Heart left ventricle (tissue), 16 donors: ENCODE data around the gene CDH10. TPM values are rescaled to one million over a fixed set of nuclear protein-coding genes. Genes with fewer than 3 reads are reported as not detected.

Experiments used
- ATAC-seq, 4 donors: fragments of 200-7000 bp; cut with Tn5 transposase; one replicate each; pipeline ENCODE4 v1.9.1; 2020 to 2022; ENCODE audit warnings: moderate library complexity in 4 of 4, mild to moderate bottlenecking in 3 of 4, moderate number of reproducible peaks in 1 of 4
- DNase-seq, 5 donors: peaks; one replicate each; pipeline ENCODE4 v3.0.0-alpha.2; 2020
- H3K27ac ChIP-seq, 12 donors: fragments of 200-600 bp; sonication (generic) in 4 of 12; one replicate each; pipeline versions ENCODE4 v1.5.0 to v1.8.0; 2016 to 2022; ENCODE audit warnings: mild to moderate bottlenecking in 2 of 12
- H3K27me3 ChIP-seq, 9 donors: fragments of 200-600 bp; sonication (generic) in 2 of 9; one replicate each; pipeline versions ENCODE4 v1.5.1 to v1.8.0; 2016 to 2022; ENCODE audit warnings: mild to moderate bottlenecking in 3 of 9
- H3K36me3 ChIP-seq, 9 donors: fragments of 200-600 bp; sonication (generic) in 2 of 9; one replicate each; pipeline versions ENCODE4 v1.5.0 to v1.8.0; 2018 to 2022; ENCODE audit warnings: mild to moderate bottlenecking in 2 of 9
- H3K4me1 ChIP-seq, 12 donors: fragments of 200-600 bp; sonication (generic) in 4 of 12; one replicate each; pipeline versions ENCODE4 v1.5.0 to v1.8.0; 2016 to 2022; ENCODE audit warnings: mild to moderate bottlenecking in 3 of 12
- H3K4me3 ChIP-seq, 12 donors: fragments of 200-600 bp; sonication (generic) in 4 of 12; one replicate each; pipeline versions ENCODE4 v1.5.0 to v1.8.0; 2017 to 2022; ENCODE audit warnings: mild to moderate bottlenecking in 9 of 12, moderate library complexity in 4 of 12
- H3K9me3 ChIP-seq, 12 donors: fragments of 200-600 bp; sonication (generic) in 4 of 12; one replicate each; pipeline versions ENCODE4 v1.5.0 to v1.8.0; 2016 to 2022; ENCODE audit warnings: mild to moderate bottlenecking in 1 of 12
- POLR2A ChIP-seq, 2 donors: fragments of 450-650 bp; IDR thresholded peaks; one replicate each; pipeline ENCODE4 v1.6.1; 2017; ENCODE audit warnings: antibody characterized with exemption in 2 of 2, mild to moderate bottlenecking in 2 of 2, moderate library complexity in 2 of 2
- WGBS, 4 donors: extraction: QIAGEN DNeasy Blood & Tissue Kit in 2 of 4; methylation state at CpG; one replicate each; pipeline versions ENCODE4 v1.1.5 to v1.1.7; 2013 to 2018; 5-methylcytosine and 5-hydroxymethylcytosine counted together
- intact Hi-C, 10 donors: fragments of 100-400 bp; cut with DNase I; formaldehyde crosslinking; loops; one replicate each; pipeline versions ENCODE4 v1.11.1 to v1.14.2; 2022
- polyA plus RNA-seq, 2 donors: library from polyadenylated mRNA; stranded (reverse); fragments of 200-250 nt; gene quantifications; one replicate each; pipeline ENCODE4 v1.2.3, GENCODE V29; 2013
- total RNA-seq, 9 donors: library from RNA; depleted of rRNA in 2 of 9; stranded (reverse); fragments of >200 nt in 2 of 9; fragmentation: NEBNext Ultra II Directional in 3 of 9; extraction: Animal tissue kit (Norgen Biotek cat#: 25700) in 3 of 9; gene quantifications; one replicate each; pipeline versions ENCODE4 v1.1.0 to v1.2.4, GENCODE V29; 2016 to 2023
- TF ChIP-seq, protein P1 (sequence below), 12 donors: fragments of 200-600 bp; sonication (generic) in 4 of 12; IDR thresholded peaks; one replicate each; pipeline versions ENCODE4 v1.5.0 to v1.8.0; 2018 to 2022; ENCODE audit warnings: antibody characterized with exemption in 12 of 12, mild to moderate bottlenecking in 5 of 12
- donor health status: ischemic (EF 13 %, LVEDD 7.1; RV severe dilation, severe dysfunction).
- donor health status: healthy with polysubstance abuse.
- donor health status: DM: no; HTN: yes; CAD: no.
- donor health status: DM: no; HTN: no; CAD: no.
- donor health status: ischemic (EF 25% LVEDD 6.9; RV normal size, moderate dysfunction).
- donor health status: ischemic (EF 25% LVEDD 5.7; RV mildly dilated, moderate dysfunction).
- donor health status: healthy.
- donor health status: DM: yes; HTN: yes; CAD: no.
- donor health status: ischemic (EF 35%, LVEDD 5.7; RV mildly dilated, moderate dysfunction).
- donor health status: nonischemic (EF 11% LVEDD 7.7; RV severe dilation, severe dysfunction).
- donor health status: DM: yes; HTN: yes; CAD: no.
- donor health status: PGD.
- donor health status: ischemic (EF 29% LVEDD 5.4; RV normal size, mild dysfunction).
- donor health status: nonischemic (EF 23%, LVEDD 6.1; RV moderate dilation, normal function).

Gene CDH10
- total and polyA plus RNA-seq, 11 donors: 0.25 TPM; not detected in 10

DNA sequence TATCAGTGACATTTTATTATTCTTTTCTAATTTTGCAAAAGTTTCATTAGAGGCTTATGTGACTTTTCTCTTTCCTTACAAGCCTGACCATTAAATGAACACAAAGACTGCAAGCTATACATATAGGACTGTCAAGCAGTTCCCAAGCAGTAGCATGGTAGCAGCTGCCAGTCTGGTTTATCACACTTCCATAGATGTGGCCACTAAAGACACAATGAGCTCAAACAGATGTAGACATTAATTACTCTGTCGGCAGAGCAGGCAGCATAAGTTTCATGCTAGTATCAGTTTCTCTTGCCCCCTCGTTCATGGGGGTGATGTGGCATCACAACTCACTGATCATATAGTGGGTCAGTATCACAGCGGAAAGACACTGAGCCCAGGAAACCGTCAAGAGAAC lies 89.5 kb downstream of the CDH10 start:
- no peak overlapping the region for H3K4me3 ChIP-seq
- DNase-seq: no peak
- no peak for TF ChIP-seq POLR2A (IDR thresholded peaks at IDR 0.05)
- TF ChIP-seq, protein P1, sequence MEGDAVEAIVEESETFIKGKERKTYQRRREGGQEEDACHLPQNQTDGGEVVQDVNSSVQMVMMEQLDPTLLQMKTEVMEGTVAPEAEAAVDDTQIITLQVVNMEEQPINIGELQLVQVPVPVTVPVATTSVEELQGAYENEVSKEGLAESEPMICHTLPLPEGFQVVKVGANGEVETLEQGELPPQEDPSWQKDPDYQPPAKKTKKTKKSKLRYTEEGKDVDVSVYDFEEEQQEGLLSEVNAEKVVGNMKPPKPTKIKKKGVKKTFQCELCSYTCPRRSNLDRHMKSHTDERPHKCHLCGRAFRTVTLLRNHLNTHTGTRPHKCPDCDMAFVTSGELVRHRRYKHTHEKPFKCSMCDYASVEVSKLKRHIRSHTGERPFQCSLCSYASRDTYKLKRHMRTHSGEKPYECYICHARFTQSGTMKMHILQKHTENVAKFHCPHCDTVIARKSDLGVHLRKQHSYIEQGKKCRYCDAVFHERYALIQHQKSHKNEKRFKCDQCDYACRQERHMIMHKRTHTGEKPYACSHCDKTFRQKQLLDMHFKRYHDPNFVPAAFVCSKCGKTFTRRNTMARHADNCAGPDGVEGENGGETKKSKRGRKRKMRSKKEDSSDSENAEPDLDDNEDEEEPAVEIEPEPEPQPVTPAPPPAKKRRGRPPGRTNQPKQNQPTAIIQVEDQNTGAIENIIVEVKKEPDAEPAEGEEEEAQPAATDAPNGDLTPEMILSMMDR (IDR thresholded peaks at IDR 0.05): no peak
- no peak for ATAC-seq
- H3K4me1 ChIP-seq: no peaks in the 10 kb centered on the region
- H3K9me3 ChIP-seq: no peaks in the 10 kb centered on the region
- WGBS, 4 donors: 56 to 79% (median 71%) methylated on average over 4 of the region's 4 CpGs
- H3K27ac ChIP-seq: no peak overlapping the region
- intact Hi-C loops: no loop called here
- no peaks in the 10 kb centered on the region for H3K36me3 ChIP-seq
- H3K27me3 ChIP-seq: no peaks in the 10 kb centered on the region

DNA sequence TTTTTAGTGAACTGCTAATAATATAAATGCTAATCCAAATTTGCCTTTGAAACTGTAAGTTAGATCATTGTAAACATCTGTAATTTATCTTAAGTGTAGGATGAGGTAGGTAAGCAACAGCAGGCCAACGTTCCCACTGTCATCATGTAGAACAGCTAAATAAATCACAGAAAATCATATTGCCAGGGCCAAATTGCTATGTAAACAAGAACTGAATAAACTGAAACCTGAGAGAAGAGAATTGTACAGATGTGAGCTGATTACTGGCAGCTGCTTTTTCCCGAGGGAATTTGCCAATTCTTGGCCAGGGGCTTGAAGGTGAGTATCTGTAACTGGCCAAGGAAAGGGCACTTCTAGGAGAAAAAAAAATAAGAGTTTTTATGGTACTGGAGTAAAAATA lies 97.6 kb downstream of the CDH10 start:
- no peaks in the 10 kb centered on the region for H3K27me3 ChIP-seq
- TF ChIP-seq POLR2A (IDR thresholded peaks at IDR 0.05): no peak
- TF ChIP-seq, protein P1 (IDR thresholded peaks at IDR 0.05): no peak
- WGBS, 4 donors: 55 to 70% (median 59%) methylated on average over 2 of the region's 2 CpGs

DNA sequence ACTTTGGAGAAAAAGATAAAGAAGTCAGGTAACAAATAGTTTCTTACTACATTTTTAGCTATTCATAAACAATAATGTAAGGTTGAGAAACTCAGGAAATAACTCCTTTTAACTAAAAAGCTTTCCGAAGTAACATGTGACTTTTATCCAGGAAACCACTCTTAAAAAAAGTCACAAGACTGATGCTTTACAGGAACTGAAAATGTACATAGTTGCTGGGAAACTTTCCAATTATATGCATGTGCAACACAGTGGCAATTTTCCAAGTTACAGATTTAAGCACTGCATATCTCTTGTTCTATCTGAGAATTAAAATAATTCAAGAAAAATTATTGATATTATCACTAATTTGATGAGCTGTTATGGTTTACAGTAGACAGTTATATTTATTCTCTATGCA lies 105.2 kb downstream of the CDH10 start:
- no peak for ATAC-seq
- WGBS, 4 donors: 16 to 32% (median 26%) methylated on average over 1 of the region's 1 CpG

More for the DNA sequence above, 97.6 kb downstream of the CDH10 start:
- Histone ChIP-seq H3K36me3 (no peaks in the 10 kb centered on the region), H3K4me3 (no peak overlapping the region), H3K27ac (no peak overlapping the region), H3K4me1 (no peaks in the 10 kb centered on the region), H3K9me3 (peaks cover 0 to 3% (median 0%) of the 10 kb centered on the region in 12 donors)
- no peak for DNase-seq
- ATAC-seq: no peak
- intact Hi-C loops: no loop called here

DNA sequence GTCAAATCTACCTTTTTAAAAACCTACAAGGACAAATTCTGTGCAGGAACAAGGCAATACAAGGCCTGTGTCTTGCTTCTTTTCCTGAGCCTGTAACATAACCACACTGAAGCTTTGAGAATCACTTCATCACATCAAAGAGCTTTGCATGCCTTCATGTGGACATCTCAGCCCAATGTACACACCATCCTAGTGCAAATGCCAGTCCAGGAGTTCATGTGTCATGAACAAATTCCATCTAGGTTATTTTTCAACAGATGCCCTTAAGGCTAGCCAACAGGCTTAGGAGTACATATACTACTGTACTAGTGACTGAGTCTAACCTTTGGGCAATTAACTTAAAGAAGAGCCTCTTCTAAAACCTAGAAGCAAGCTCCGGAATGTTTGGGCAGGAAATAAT lies 106.4 kb downstream of the CDH10 start:
- Histone ChIP-seq H3K4me1 (no peaks in the 10 kb centered on the region), H3K4me3 (no peak overlapping the region), H3K27ac (no peak overlapping the region), H3K36me3 (no peaks in the 10 kb centered on the region), H3K9me3 (peaks cover 0 to 3% (median 0%) of the 10 kb centered on the region in 12 donors), H3K27me3 (no peaks in the 10 kb centered on the region)
- no peak for ATAC-seq
- no peak for DNase-seq
- WGBS, 4 donors: 52 to 67% (median 64%) methylated on average over 1 of the region's 1 CpG
- intact Hi-C loops: no loop called here
- no peak for TF ChIP-seq POLR2A (IDR thresholded peaks at IDR 0.05)
- TF ChIP-seq, protein P1 (IDR thresholded peaks at IDR 0.05): no peak

More for the DNA sequence above, 105.2 kb downstream of the CDH10 start:
- Histone ChIP-seq H3K9me3 (peaks cover 0 to 3% (median 0%) of the 10 kb centered on the region in 12 donors), H3K36me3 (no peaks in the 10 kb centered on the region), H3K27me3 (no peaks in the 10 kb centered on the region), H3K4me1 (no peaks in the 10 kb centered on the region), H3K27ac (no peak overlapping the region), H3K4me3 (no peak overlapping the region)
- DNase-seq: no peak
- TF ChIP-seq, protein P1 (IDR thresholded peaks at IDR 0.05): no peak
- no peak for TF ChIP-seq POLR2A (IDR thresholded peaks at IDR 0.05)
- intact Hi-C loops: no loop called here
